ENCODE results near the gene CDKAL1.

GRCh38 chr6:20538131-20538662 is 3.9 kb downstream of the CDKAL1 start:
- no peak for TF ChIP-seq CTCF (IDR thresholded peaks at IDR 0.05)
- no peak for TF ChIP-seq NFE2L2 (conservative IDR thresholded peaks at IDR 0.05; ENCODE audit: low read length)
- no peak for TF ChIP-seq POLR2A (IDR thresholded peaks at IDR 0.05; ENCODE audit: low read length)
- no peak for TF ChIP-seq BHLHE40 (IDR thresholded peaks at IDR 0.05; ENCODE audit: low read depth, low read length)
- TF ChIP-seq RFX5 (IDR thresholded peaks at IDR 0.05): no peak
- no peak for TF ChIP-seq NR3C1 (IDR thresholded peaks at IDR 0.05)
